SK-N-SH (cell line): ENCODE data around the gene WTIP. TPM values are rescaled to one million over a fixed set of nuclear protein-coding genes. Genes with fewer than 3 reads are reported as not detected.
A peak's percentile ranks its signal among the peaks of the same experiment; 100 is the strongest.

Experiments
- CTCF ChIA-PET: fragments of 300-600, 350-600 bp; formaldehyde crosslinking; extraction: SDS; loops from one replicate; lab custom pipeline; 2021; lab: Yijun Ruan, JAX
- POLR2A ChIA-PET: fragments of 350-600 bp; sonication (Branson Sonifier 250); formaldehyde crosslinking; extraction: SDS; loops from one replicate; lab custom pipeline; 2020; ENCODE audit warnings: antibody characterized with exemption, inconsistent platforms; lab: Yijun Ruan, JAX
- DNase-seq: peaks from one replicate; pipeline ENCODE4 v3.0.0; 2012
- H2AFZ ChIP-seq: fragments of 200-600 bp; sonication (generic); 2 replicates; pipeline ENCODE4 v1.8.1; 2016; ENCODE audit warnings: antibody characterized with exemption, mild to moderate bottlenecking, low read depth
- H3F3A ChIP-seq: fragments of 200-600 bp; sonication (generic); replicated peaks from 2 replicates; pipeline ENCODE3; 2016; ENCODE audit warnings: antibody characterized with exemption, mild to moderate bottlenecking; ENCODE audit not compliant: insufficient read depth
- H3K27ac ChIP-seq, 2 experiments: fragments of 200-500 bp in 1 of 2; fragments of 200-600 bp in 1 of 2; sonication (Bioruptor generic) in 1 of 2; sonication (generic), shearing (Covaris generic) in 1 of 2; 2 replicates each; pipeline versions ENCODE4 v1.5.1 to v1.6.1; 2014 to 2016; ENCODE audit warnings: low read depth in 2 of 2, inconsistent platforms in 1 of 2, low read length in 1 of 2, mild to moderate bottlenecking in 1 of 2, mixed read lengths in 1 of 2
- H3K27me3 ChIP-seq: fragments of 200-600 bp; sonication (generic), shearing (Covaris generic); 2 replicates; pipeline ENCODE4 v1.6.1; 2016; ENCODE audit warnings: mixed run types; ENCODE audit not compliant: insufficient read depth
- H3K36me3 ChIP-seq, 2 experiments: fragments of 200-500 bp in 1 of 2; fragments of 200-600 bp in 1 of 2; sonication (Bioruptor generic) in 1 of 2; sonication (generic) in 1 of 2; replicated peaks in 1 of 2; 2 replicates each; pipeline versions ENCODE3 to v1.5.1; 2014 to 2016; ENCODE audit warnings: low read length in 1 of 2, mild to moderate bottlenecking in 1 of 2; ENCODE audit not compliant: insufficient read depth in 2 of 2, control insufficient read depth in 1 of 2
- H3K4me1 ChIP-seq, 2 experiments: fragments of 200-500 bp in 1 of 2; fragments of 200-600 bp in 1 of 2; sonication (Bioruptor generic) in 1 of 2; sonication (generic), shearing (Covaris generic) in 1 of 2; 2 replicates each; pipeline versions ENCODE4 v1.5.1 to v1.6.1; 2014 to 2016; ENCODE audit warnings: low read depth in 1 of 2, low read length in 1 of 2, mixed run types in 1 of 2; ENCODE audit not compliant: insufficient read depth in 2 of 2, control insufficient read depth in 1 of 2
- H3K4me2 ChIP-seq: fragments of 200-600 bp; sonication (generic), shearing (Covaris generic); 2 replicates; pipeline ENCODE4 v1.6.1; 2017; ENCODE audit warnings: mixed run types
- H3K4me3 ChIP-seq, 2 experiments: fragments of 200-500 bp in 1 of 2; fragments of 200-600 bp in 1 of 2; sonication (Bioruptor generic) in 1 of 2; sonication (generic), shearing (Covaris generic) in 1 of 2; 2 replicates each; pipeline versions ENCODE4 v1.5.1 to v1.8.1; 2014 to 2016; ENCODE audit warnings: low read depth in 2 of 2, inconsistent platforms in 1 of 2, low read length in 1 of 2, mild to moderate bottlenecking in 1 of 2, mixed read lengths in 1 of 2, moderate library complexity in 1 of 2
- H3K79me2 ChIP-seq: fragments of 200-600 bp; sonication (generic); 2 replicates; pipeline ENCODE4 v1.8.1; 2017; ENCODE audit warnings: mild to moderate bottlenecking; ENCODE audit not compliant: insufficient read depth
- H3K9ac ChIP-seq: fragments of 200-600 bp; sonication (generic); 2 replicates; pipeline ENCODE4 v1.6.1; 2017; ENCODE audit warnings: mixed run types
- H3K9me2 ChIP-seq: fragments of 200-600 bp; sonication (generic); 2 replicates; pipeline ENCODE4 v1.6.1; 2017; ENCODE audit warnings: mixed run types
- H3K9me3 ChIP-seq: fragments of 200-600 bp; sonication (generic); 2 replicates; pipeline ENCODE4 v1.6.1; 2017; ENCODE audit warnings: mixed run types, mild to moderate bottlenecking, moderate library complexity
- H4K20me1 ChIP-seq: fragments of 200-600 bp; sonication (generic); 2 replicates; pipeline ENCODE4 v1.6.1; 2017; ENCODE audit warnings: mild to moderate bottlenecking, mixed run types; ENCODE audit not compliant: insufficient read depth
- ELF1 ChIP-seq: IDR thresholded peaks from 2 replicates; pipeline ENCODE4 v1.4.0; 2012
- EZH2phosphoT487 ChIP-seq: fragments of 200-600 bp; sonication (generic); IDR thresholded peaks from 2 replicates; pipeline ENCODE4 v1.6.1; 2017; ENCODE audit warnings: low read depth, mixed run types, mild to moderate bottlenecking, antibody characterized with exemption, moderate library complexity, borderline replicate concordance
- FOSL2 ChIP-seq: IDR thresholded peaks from 2 replicates; pipeline ENCODE4 v1.4.0; 2012; ENCODE audit warnings: low read depth, mild to moderate bottlenecking, moderate library complexity, borderline replicate concordance
- FOXM1 ChIP-seq: IDR thresholded peaks from 2 replicates; pipeline ENCODE4 v1.4.0; 2012; ENCODE audit warnings: low read depth, mild to moderate bottlenecking
- GATA2 ChIP-seq: sonication (generic); formaldehyde crosslinking; IDR thresholded peaks from 2 replicates; pipeline ENCODE4 v1.5.0; 2020; ENCODE audit warnings: mild to moderate bottlenecking, missing genetic modification reagents
- JUND ChIP-seq: IDR thresholded peaks from 2 replicates; pipeline ENCODE4 v1.4.0; 2012
- NRF1 ChIP-seq: IDR thresholded peaks from 2 replicates; pipeline ENCODE4 v1.6.1; 2012; ENCODE audit warnings: low read depth, mild to moderate bottlenecking, low read length
- POLR2AphosphoS5 ChIP-seq: IDR thresholded peaks from 2 replicates; pipeline ENCODE4 v1.6.1; 2012; ENCODE audit warnings: low read depth, low read length
- RCOR1 ChIP-seq: fragments of 150-350 bp; IDR thresholded peaks from 2 replicates; pipeline ENCODE4 v1.6.1; 2017; ENCODE audit warnings: antibody characterized with exemption, low read length
- RFX5 ChIP-seq: IDR thresholded peaks from 2 replicates; pipeline ENCODE4 v1.6.1; 2012; ENCODE audit warnings: mild to moderate bottlenecking, improper control_type of control experiment, low read length
- SMC3 ChIP-seq: IDR thresholded peaks from 2 replicates; pipeline ENCODE4 v1.6.1; 2012; ENCODE audit warnings: low read depth, low read length, improper control_type of control experiment
- YY1 ChIP-seq: IDR thresholded peaks from 2 replicates; pipeline ENCODE4 v1.4.0; 2012; ENCODE audit warnings: low read depth, mild to moderate bottlenecking
- ZBTB33 ChIP-seq: IDR thresholded peaks from 2 replicates; pipeline ENCODE4 v1.4.0; 2012; ENCODE audit warnings: low read depth, borderline replicate concordance
- WGBS: methylation state at CpG from one replicate; pipeline ENCODE4 v1.1.6; 2017; ENCODE audit warnings: low lambda C conversion rate; 5-methylcytosine and 5-hydroxymethylcytosine counted together
- polyA plus RNA-seq, 3 experiments: library from polyadenylated mRNA; depleted of rRNA; stranded (reverse); fragments of >200 nt; gene quantifications; 2 replicates each; pipeline ENCODE4 v1.2.3, GENCODE V29; 2012
- TF ChIP-seq, protein P1 (sequence below): IDR thresholded peaks from 2 replicates; pipeline ENCODE4; 2012

The WTIP gene
- polyA plus RNA-seq, 1 of the 3 experiments (the other 2 are of a cell fraction), result 27.7 TPM

- peak overlapping the region; percentile 71 for H3K9ac ChIP-seq
- H3F3A ChIP-seq, result peaks cover 3% of the 10 kb centered on the region
- CTCF ChIA-PET, result interaction anchor here (1.1 kb wide), 1 partner anchor 18 kb away, joined by 6 read pairs; no protein-coding TSS in a partner anchor
- H4K20me1 ChIP-seq, result peaks cover 48% of the 10 kb centered on the region
- peaks cover 55% of the 10 kb centered on the region for H3K79me2 ChIP-seq
- peak overlapping the region; percentile 89 for H3K4me2 ChIP-seq
- H3K36me3 ChIP-seq, result no peaks in the 10 kb centered on the region
- no peaks in the 10 kb centered on the region for H3K9me2 ChIP-seq
- no peak overlapping the region for H2AFZ ChIP-seq
- no peak for TF ChIP-seq POLR2AphosphoS5
- no peak for TF ChIP-seq ELF1
- no peak for TF ChIP-seq GATA2
- TF ChIP-seq JUND, result no peak
- no peak for TF ChIP-seq EZH2phosphoT487
- peaks cover 0 to 6% of the 10 kb centered on the region in 2 experiments; a peak in 2 of 4 replicates for H3K4me1 ChIP-seq
- POLR2A ChIA-PET, result no interaction called here
- no peaks in the 10 kb centered on the region for H3K27me3 ChIP-seq
- H3K9me3 ChIP-seq, result no peaks in the 10 kb centered on the region
- DNase-seq, result peak; percentile 70
- no peak overlapping the region for H3K27ac ChIP-seq
- 13% methylated on average over 58 of the region's 72 CpGs for WGBS
- peak overlapping the region; percentile 57 to 74 for H3K4me3 ChIP-seq
Measured at GRCh38 chr19:34482380-34483250, 1.1 kb downstream of the WTIP start.

GRCh38 chr19:34484328-34484727 is 2.8 kb downstream of the WTIP start:
- Histone ChIP-seq H2AFZ (no peak overlapping the region), H4K20me1 (peaks cover 61% of the 10 kb centered on the region), H3K4me1 (peaks cover 0 to 6% of the 10 kb centered on the region in 2 experiments; a peak in 2 of 4 replicates), H3K4me3 (peak overlapping the region in 1 of 2 experiments; percentile 74; a peak in 1 of 4 replicates), H3K9ac (no peak overlapping the region), H3K4me2 (peak overlapping the region; percentile 89), H3K79me2 (peaks cover 72% of the 10 kb centered on the region), H3K36me3 (no peaks in the 10 kb centered on the region), H3K9me2 (no peaks in the 10 kb centered on the region), H3K27ac (no peak overlapping the region), H3K9me3 (no peaks in the 10 kb centered on the region), H3K27me3 (no peaks in the 10 kb centered on the region), H3F3A (peaks cover 3% of the 10 kb centered on the region)
- POLR2A ChIA-PET, result no interaction called here
- DNase-seq, result no peak
- 87% methylated on average over 9 of the region's 9 CpGs for WGBS
- TF ChIP-seq RCOR1, result no peak
- TF ChIP-seq NRF1, result no peak
- no peak for TF ChIP-seq YY1
- TF ChIP-seq RFX5, result no peak
- TF ChIP-seq EZH2phosphoT487, result no peak
- TF ChIP-seq ELF1, result no peak
- no peak for TF ChIP-seq POLR2AphosphoS5
- TF ChIP-seq SMC3, result no peak
- TF ChIP-seq, protein P1, sequence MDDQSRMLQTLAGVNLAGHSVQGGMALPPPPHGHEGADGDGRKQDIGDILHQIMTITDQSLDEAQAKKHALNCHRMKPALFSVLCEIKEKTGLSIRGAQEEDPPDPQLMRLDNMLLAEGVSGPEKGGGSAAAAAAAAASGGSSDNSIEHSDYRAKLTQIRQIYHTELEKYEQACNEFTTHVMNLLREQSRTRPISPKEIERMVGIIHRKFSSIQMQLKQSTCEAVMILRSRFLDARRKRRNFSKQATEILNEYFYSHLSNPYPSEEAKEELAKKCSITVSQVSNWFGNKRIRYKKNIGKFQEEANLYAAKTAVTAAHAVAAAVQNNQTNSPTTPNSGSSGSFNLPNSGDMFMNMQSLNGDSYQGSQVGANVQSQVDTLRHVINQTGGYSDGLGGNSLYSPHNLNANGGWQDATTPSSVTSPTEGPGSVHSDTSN, result no peak
- no peak for TF ChIP-seq FOXM1
- no peak for TF ChIP-seq ZBTB33
- TF ChIP-seq FOSL2, result no peak
- CTCF ChIA-PET, result interaction anchor here (1.1 to 2.0 kb wide), 3 partner anchors 10 to 148 kb away, joined by 3 to 9 read pairs (median 3); no protein-coding TSS in a partner anchor
